H9 (cell line): ENCODE measurements around the gene DOCK11. TPM values are rescaled to one million over a fixed set of nuclear protein-coding genes. Genes with fewer than 3 reads are reported as not detected.

ENCODE experiments used
- DNase-seq: peaks from one replicate; pipeline ENCODE4 v3.0.0-alpha.2; 2017
- H2AFZ ChIP-seq: one replicate; pipeline ENCODE4 v1.6.1; 2013; ENCODE audit warnings: mild to moderate bottlenecking, low read length, control low read depth, moderate library complexity
- H2AK5ac ChIP-seq: 2 replicates; pipeline ENCODE4 v1.6.1; 2013; ENCODE audit warnings: low read length, control low read depth, mixed read lengths; ENCODE audit not compliant: insufficient read length
- H2BK120ac ChIP-seq: one replicate; pipeline ENCODE4 v1.6.1; 2013; ENCODE audit warnings: low read depth, mild to moderate bottlenecking, low read length, control low read depth, inconsistent platforms; ENCODE audit not compliant: poor library complexity, severe bottlenecking
- H2BK12ac ChIP-seq: 2 replicates; pipeline ENCODE4 v1.6.1; 2013; ENCODE audit warnings: low read length, control low read depth, mixed read lengths, low read depth; ENCODE audit not compliant: insufficient read length
- H2BK15ac ChIP-seq: 2 replicates; pipeline ENCODE4 v1.6.1; 2013; ENCODE audit warnings: low read depth, low read length, control low read depth
- H2BK20ac ChIP-seq: one replicate; pipeline ENCODE4 v1.6.1; 2013; ENCODE audit warnings: low read depth, mild to moderate bottlenecking, low read length, control low read depth, inconsistent platforms; ENCODE audit not compliant: poor library complexity, severe bottlenecking
- H2BK5ac ChIP-seq: 2 replicates; pipeline ENCODE4 v1.6.1; 2013; ENCODE audit warnings: low read length, control low read depth, mixed read lengths; ENCODE audit not compliant: insufficient read length
- H3K14ac ChIP-seq: 2 replicates; pipeline ENCODE4 v1.6.1; 2013; ENCODE audit warnings: low read length, control low read depth; ENCODE audit not compliant: insufficient read depth
- H3K18ac ChIP-seq: 2 replicates; pipeline ENCODE4 v1.6.1; 2013; ENCODE audit warnings: low read depth, mild to moderate bottlenecking, mixed read lengths, low read length, control low read depth; ENCODE audit not compliant: insufficient read length
- H3K23ac ChIP-seq: 2 replicates; pipeline ENCODE4 v1.6.1; 2013; ENCODE audit warnings: low read length, control low read depth, mixed read lengths, low read depth; ENCODE audit not compliant: insufficient read length
- H3K23me2 ChIP-seq: 2 replicates; pipeline ENCODE4 v1.6.1; 2013; ENCODE audit warnings: low read depth, mild to moderate bottlenecking, mixed read lengths, low read length, control low read depth; ENCODE audit not compliant: insufficient read length, poor library complexity, severe bottlenecking
- H3K27ac ChIP-seq: 2 replicates; pipeline ENCODE4 v1.5.1; 2013; ENCODE audit warnings: low read length, control low read depth, mixed read lengths, low read depth; ENCODE audit not compliant: insufficient read length
- H3K27me3 ChIP-seq: 2 replicates; pipeline ENCODE4 v1.6.1; 2013; ENCODE audit warnings: low read length, control low read depth, inconsistent platforms; ENCODE audit not compliant: insufficient read depth
- H3K4ac ChIP-seq: 2 replicates; pipeline ENCODE4 v1.6.1; 2013; ENCODE audit warnings: low read depth, mild to moderate bottlenecking, control low read depth, inconsistent platforms, low read length, moderate library complexity
- H3K4me1 ChIP-seq: 2 replicates; pipeline ENCODE4 v1.6.1; 2013; ENCODE audit warnings: low read length, control low read depth, inconsistent platforms; ENCODE audit not compliant: insufficient read depth
- H3K4me2 ChIP-seq: 2 replicates; pipeline ENCODE4 v1.6.1; 2013; ENCODE audit warnings: low read length, control low read depth, mixed read lengths; ENCODE audit not compliant: insufficient read length, insufficient read depth
- H3K56ac ChIP-seq: 2 replicates; pipeline ENCODE4 v1.6.1; 2013; ENCODE audit warnings: low read depth, mild to moderate bottlenecking, mixed read lengths, low read length, control low read depth; ENCODE audit not compliant: insufficient read length
- H3K79me1 ChIP-seq: 2 replicates; pipeline ENCODE4 v1.6.1; 2013; ENCODE audit warnings: low read depth, mild to moderate bottlenecking, moderate library complexity, low read length, control low read depth, inconsistent platforms; ENCODE audit not compliant: insufficient read depth, poor library complexity, severe bottlenecking
- H3K79me2 ChIP-seq: 2 replicates; pipeline ENCODE4 v1.6.1; 2013; ENCODE audit warnings: low read length, control low read depth, inconsistent platforms; ENCODE audit not compliant: insufficient read depth
- H3K9ac ChIP-seq: 2 replicates; pipeline ENCODE4 v1.6.1; 2013; ENCODE audit warnings: low read length, control low read depth, mixed read lengths; ENCODE audit not compliant: insufficient read length; ENCODE audit errors: extremely low read depth
- H3K9me3 ChIP-seq: one replicate; pipeline ENCODE4 v1.6.1; 2013; ENCODE audit warnings: low read depth, low read length, inconsistent platforms; ENCODE audit not compliant: control insufficient read depth
- H3T11ph ChIP-seq: one replicate; pipeline ENCODE4 v1.6.1; 2013; ENCODE audit warnings: mild to moderate bottlenecking, low read length, control low read depth, inconsistent platforms
- H4K20me1 ChIP-seq: one replicate; pipeline ENCODE4 v1.6.1; 2013; ENCODE audit not compliant: control insufficient read depth, insufficient read length, insufficient read depth
- H4K5ac ChIP-seq: 2 replicates; pipeline ENCODE4 v1.6.1; 2013; ENCODE audit warnings: low read depth, mild to moderate bottlenecking, mixed read lengths, low read length, control low read depth; ENCODE audit not compliant: insufficient read length
- H4K8ac ChIP-seq: replicated peaks from 2 replicates; pipeline ENCODE4 v1.6.1; 2013; ENCODE audit warnings: low read length, control low read depth, mixed read lengths, low read depth; ENCODE audit not compliant: insufficient read length
- H4K91ac ChIP-seq: 2 replicates; pipeline ENCODE4 v1.6.1; 2013; ENCODE audit warnings: low read depth, mild to moderate bottlenecking, moderate library complexity, mixed read lengths, low read length, control low read depth; ENCODE audit not compliant: insufficient read length
- H3K27ac Mint-ChIP-seq, 3 experiments: 2 replicates in 2 of 3; 3 replicates in 1 of 3; pipeline ENCODE4 v1.8.0; 2020 to 2021; ENCODE audit warnings: mixed read lengths in 3 of 3, mild to moderate bottlenecking in 1 of 3, moderate library complexity in 1 of 3
- H3K27me3 Mint-ChIP-seq: 2 replicates; pipeline ENCODE4 v1.8.0; 2021; ENCODE audit warnings: low read depth, mild to moderate bottlenecking, moderate library complexity, mixed read lengths
- H3K36me3 Mint-ChIP-seq, 3 experiments: 2 replicates in 2 of 3; 3 replicates in 1 of 3; pipeline ENCODE4 v1.8.0; 2020 to 2021; ENCODE audit warnings: low read depth in 3 of 3, mixed read lengths in 3 of 3; ENCODE audit not compliant: insufficient read depth in 1 of 3
- H3K4me1 Mint-ChIP-seq, 2 experiments: 2 replicates each; pipeline ENCODE4 v1.8.0; 2020; ENCODE audit warnings: mixed read lengths in 2 of 2
- H3K4me3 Mint-ChIP-seq, 2 experiments: 2 replicates in 1 of 2; 3 replicates in 1 of 2; pipeline ENCODE4 v1.8.0; 2020 to 2021; ENCODE audit warnings: mild to moderate bottlenecking in 2 of 2, mixed read lengths in 2 of 2, moderate library complexity in 1 of 2
- H3K9me3 Mint-ChIP-seq, 2 experiments: 2 replicates in 1 of 2; 3 replicates in 1 of 2; pipeline ENCODE4 v1.8.0; 2020; ENCODE audit warnings: mild to moderate bottlenecking in 2 of 2, mixed read lengths in 2 of 2, moderate library complexity in 1 of 2
- WGBS: extraction: QIAGEN DNeasy Blood & Tissue Kit; methylation state at CpG from one replicate; pipeline ENCODE4 v1.1.7; 2013; ENCODE audit warnings: missing lambda C conversion rate, low lambda C conversion rate, mixed read lengths; ENCODE audit not compliant: insufficient read length; ENCODE audit errors: extremely low coverage; 5-methylcytosine and 5-hydroxymethylcytosine counted together
- total RNA-seq: library from RNA; stranded (reverse); gene quantifications from 2 replicates; pipeline ENCODE4 v1.2.1, GENCODE V29; 2021
- TF ChIP-seq, protein P1 (sequence below): fragments of 200-600 bp; sonication (generic); conservative IDR thresholded peaks from 3 replicates; pipeline ENCODE4 v1.8.0; 2021; ENCODE audit warnings: antibody characterized with exemption, mild to moderate bottlenecking

Gene DOCK11
- total RNA-seq, 1 experiment from 2014 or later = 6.2 TPM

DNA sequence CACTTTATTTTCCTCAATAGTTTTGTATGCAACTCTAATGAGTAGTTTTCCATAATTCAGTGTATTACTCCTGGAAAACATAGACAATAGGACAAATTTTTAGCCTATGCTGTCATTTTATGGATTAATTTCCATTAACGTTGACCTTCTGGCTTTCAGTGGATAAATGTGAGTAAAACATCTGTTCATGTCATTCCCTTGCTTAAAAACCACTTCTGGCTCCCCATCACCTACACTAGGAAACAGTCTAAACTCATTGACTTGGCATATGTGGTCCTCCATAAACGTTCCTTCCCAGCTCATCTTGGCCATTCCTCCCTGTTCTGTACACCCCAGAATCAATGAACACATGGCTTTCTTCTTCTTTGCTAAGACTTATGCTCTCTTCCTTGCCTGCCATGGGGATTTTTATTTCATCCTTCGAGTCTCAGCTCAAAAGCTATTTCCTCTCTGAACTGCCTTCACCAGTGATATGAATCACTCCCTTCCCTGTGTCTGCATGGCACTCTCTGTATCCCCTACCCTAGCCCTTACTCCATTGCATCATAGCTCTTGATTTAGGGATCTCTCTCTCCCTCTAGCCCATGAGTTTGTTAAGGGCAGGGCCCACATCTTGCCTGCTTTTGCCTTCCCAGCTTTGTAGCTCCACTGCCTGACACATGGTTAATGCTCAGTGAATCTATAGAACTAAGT, 34.8 kb downstream of the DOCK11 start:
- no peak overlapping the region for H3K9ac ChIP-seq
- TF ChIP-seq, protein P1, sequence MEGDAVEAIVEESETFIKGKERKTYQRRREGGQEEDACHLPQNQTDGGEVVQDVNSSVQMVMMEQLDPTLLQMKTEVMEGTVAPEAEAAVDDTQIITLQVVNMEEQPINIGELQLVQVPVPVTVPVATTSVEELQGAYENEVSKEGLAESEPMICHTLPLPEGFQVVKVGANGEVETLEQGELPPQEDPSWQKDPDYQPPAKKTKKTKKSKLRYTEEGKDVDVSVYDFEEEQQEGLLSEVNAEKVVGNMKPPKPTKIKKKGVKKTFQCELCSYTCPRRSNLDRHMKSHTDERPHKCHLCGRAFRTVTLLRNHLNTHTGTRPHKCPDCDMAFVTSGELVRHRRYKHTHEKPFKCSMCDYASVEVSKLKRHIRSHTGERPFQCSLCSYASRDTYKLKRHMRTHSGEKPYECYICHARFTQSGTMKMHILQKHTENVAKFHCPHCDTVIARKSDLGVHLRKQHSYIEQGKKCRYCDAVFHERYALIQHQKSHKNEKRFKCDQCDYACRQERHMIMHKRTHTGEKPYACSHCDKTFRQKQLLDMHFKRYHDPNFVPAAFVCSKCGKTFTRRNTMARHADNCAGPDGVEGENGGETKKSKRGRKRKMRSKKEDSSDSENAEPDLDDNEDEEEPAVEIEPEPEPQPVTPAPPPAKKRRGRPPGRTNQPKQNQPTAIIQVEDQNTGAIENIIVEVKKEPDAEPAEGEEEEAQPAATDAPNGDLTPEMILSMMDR = no peak
- no CpG with 5 or more reads among the region's 3 CpGs for WGBS
- no peaks in the 10 kb centered on the region for H3K4me1 ChIP-seq
- Mint-ChIP-seq H3K27ac (no peak overlapping the region), H3K4me3 (no peak overlapping the region), H3K4me1 (peaks cover 37 to 40% of the 10 kb centered on the region in 2 experiments), H3K27me3 (no peaks in the 10 kb centered on the region), H3K9me3 (peaks cover 0 to 65% of the 10 kb centered on the region in 2 experiments; a peak in 4 of 5 replicates), H3K36me3 (peaks cover 0 to 13% (median 5%) of the 10 kb centered on the region in 3 experiments; a peak in 4 of 7 replicates)
- H3K27ac ChIP-seq = no peak overlapping the region
- H2BK20ac ChIP-seq = no peak overlapping the region
- H3K79me1 ChIP-seq = no peaks in the 10 kb centered on the region
- H3K9me3 ChIP-seq = peaks cover 36% of the 10 kb centered on the region
- no peak overlapping the region for H3T11ph ChIP-seq
- no peak overlapping the region for H4K8ac ChIP-seq
- no peak overlapping the region for H2BK5ac ChIP-seq
- no peaks in the 10 kb centered on the region for H4K20me1 ChIP-seq
- no peak overlapping the region for H3K23ac ChIP-seq
- no peak overlapping the region for H3K4ac ChIP-seq
- H2AFZ ChIP-seq = no peak overlapping the region
- H3K79me2 ChIP-seq = no peaks in the 10 kb centered on the region
- no peak overlapping the region for H3K4me2 ChIP-seq
- H4K5ac ChIP-seq = no peak overlapping the region
- no peak overlapping the region for H2BK12ac ChIP-seq
- H3K27me3 ChIP-seq = no peaks in the 10 kb centered on the region
- H3K56ac ChIP-seq = no peak overlapping the region
- H3K18ac ChIP-seq = no peak overlapping the region
- no peak for DNase-seq
- no peak overlapping the region for H2AK5ac ChIP-seq
- H3K23me2 ChIP-seq = no peaks in the 10 kb centered on the region
- H2BK120ac ChIP-seq = no peak overlapping the region
- no peak overlapping the region for H3K14ac ChIP-seq
- no peak overlapping the region for H4K91ac ChIP-seq
- no peak overlapping the region for H2BK15ac ChIP-seq
